IPS DF 4.7 (cell line): ENCODE data around the gene FADS2.
A peak's percentile ranks its signal among the peaks of the same experiment; 100 is the strongest.
"Not testable (repeated sequence)": the region's sequence is repeated elsewhere in the genome, so short reads cannot be mapped to it uniquely, and the experiment has no call there.

Experiments
- DNase-seq: peaks from one replicate; pipeline ENCODE4 v3.0.0-alpha.2; 2013; ENCODE audit warnings: low spot score; ENCODE audit errors: extremely low read depth

Gene FADS2

GRCh38 chr11:61868571-61869428 lies 40.7 kb downstream of the FADS2 start:
- no peak for DNase-seq

- no peak for DNase-seq
Observed at GRCh38 chr11:61869429-61869707, 41.3 kb downstream of the FADS2 start.

GRCh38 chr11:61869708-61870451 lies 41.8 kb downstream of the FADS2 start:
- no peak for DNase-seq

GRCh38 chr11:61870541-61871031 lies 42.5 kb downstream of the FADS2 start:
- no peak for DNase-seq

- peak; percentile 76 for DNase-seq
Observed at GRCh38 chr11:61871158-61871597, 43.1 kb downstream of the FADS2 start.

GRCh38 chr11:61872935-61873565 lies 45.0 kb downstream of the FADS2 start:
- no peak for DNase-seq

- DNase-seq = no peak
Observed at GRCh38 chr11:61873588-61874376, 45.7 kb downstream of the FADS2 start.

- no peak for DNase-seq
Observed at GRCh38 chr11:61874377-61874809, 46.3 kb downstream of the FADS2 start.

- DNase-seq = no peak
Observed at GRCh38 chr11:61874853-61875252, 46.8 kb downstream of the FADS2 start.

- no peak for DNase-seq
Observed at GRCh38 chr11:61875698-61876097, 47.6 kb downstream of the FADS2 start.

GRCh38 chr11:61879152-61879551 lies 51.1 kb downstream of the FADS2 start:
- DNase-seq = no peak

- no peak for DNase-seq
Observed at GRCh38 chr11:61880031-61880430, 51.9 kb downstream of the FADS2 start.

GRCh38 chr11:61880454-61880853 lies 52.4 kb downstream of the FADS2 start:
- no peak for DNase-seq

- no peak for DNase-seq
Observed at GRCh38 chr11:61881397-61881796, 53.3 kb downstream of the FADS2 start.

GRCh38 chr11:61882267-61882666 lies 54.2 kb downstream of the FADS2 start:
- not testable (repeated sequence) for DNase-seq

GRCh38 chr11:61882879-61883278 lies 54.8 kb downstream of the FADS2 start:
- DNase-seq = no peak

GRCh38 chr11:61883327-61883726 lies 55.2 kb downstream of the FADS2 start:
- DNase-seq = no peak

GRCh38 chr11:61883947-61884346 lies 55.8 kb downstream of the FADS2 start:
- no peak for DNase-seq

GRCh38 chr11:61885166-61885778 lies 57.2 kb downstream of the FADS2 start:
- DNase-seq = no peak

- no peak for DNase-seq
Observed at GRCh38 chr11:61885784-61886580, 57.9 kb downstream of the FADS2 start.
